A673 (cell line): ENCODE measurements around the gene UCN3. TPM values are rescaled to one million over a fixed set of nuclear protein-coding genes. Genes with fewer than 3 reads are reported as not detected.

Experiments used
- BruUV-seq: library from RNA; stranded (reverse); fragments of 400-500 nt; replicated peaks from 2 replicates; lab custom pipeline; 2021; lab: Mats Ljungman, UMichigan
- CTCF ChIA-PET: fragments of 300-600 bp; sonication (Branson Sonifier 250); formaldehyde crosslinking; loops from one replicate; lab custom pipeline; 2022; ENCODE audit warnings: antibody characterized with exemption; lab: Charles Lee
- POLR2A ChIA-PET: fragments of 300-600 bp; sonication (Branson Sonifier 250); formaldehyde crosslinking; loops from one replicate; lab custom pipeline; 2022; ENCODE audit warnings: antibody characterized with exemption; ENCODE audit not compliant: low non-redundant PET; lab: Charles Lee
- DNase-seq: peaks from one replicate; pipeline ENCODE4 v3.0.0-alpha.2; 2015; ENCODE audit warnings: low spot score
- H3K27ac ChIP-seq: fragments of 200-600 bp; sonication (generic); 2 replicates; pipeline ENCODE4 v1.5.1; 2016; ENCODE audit warnings: mixed run types, low read depth, mild to moderate bottlenecking, mixed read lengths, antibody characterized with exemption, low read length; ENCODE audit not compliant: poor library complexity, severe bottlenecking
- H3K27me3 ChIP-seq: fragments of 200-600 bp; sonication (generic); replicated peaks from 2 replicates; pipeline ENCODE4 v1.6.1; 2017; ENCODE audit warnings: mixed run types, low read depth, mild to moderate bottlenecking, mixed read lengths, antibody characterized with exemption, low read length; ENCODE audit not compliant: insufficient read depth, poor library complexity
- H3K36me3 ChIP-seq: fragments of 200-600 bp; sonication (generic); 2 replicates; pipeline ENCODE4 v1.6.1; 2016; ENCODE audit warnings: mixed run types, mild to moderate bottlenecking, mixed read lengths, antibody characterized with exemption, low read length; ENCODE audit not compliant: insufficient read depth, poor library complexity, severe bottlenecking
- H3K4me1 ChIP-seq: fragments of 200-600 bp; sonication (generic); 2 replicates; pipeline ENCODE4 v1.6.1; 2017; ENCODE audit warnings: mixed run types, mild to moderate bottlenecking, mixed read lengths, antibody characterized with exemption, low read length; ENCODE audit not compliant: insufficient read depth, poor library complexity, severe bottlenecking
- H3K4me3 ChIP-seq: fragments of 200-600 bp; sonication (generic); 2 replicates; pipeline ENCODE4 v1.5.1; 2016; ENCODE audit warnings: low read depth, mixed run types, mild to moderate bottlenecking, mixed read lengths, low read length; ENCODE audit not compliant: poor library complexity, severe bottlenecking
- H3K9me3 ChIP-seq: fragments of 200-600 bp; sonication (generic); 2 replicates; pipeline ENCODE4 v1.6.1; 2016; ENCODE audit warnings: mixed run types, low read depth, mild to moderate bottlenecking, mixed read lengths, antibody characterized with exemption, low read length; ENCODE audit not compliant: poor library complexity, severe bottlenecking
- CTCF ChIP-seq: fragments of 300-800, 200-600 bp; sonication (generic); conservative IDR thresholded peaks from 2 replicates; pipeline ENCODE4 v1.5.1; 2017; ENCODE audit warnings: low read depth, mild to moderate bottlenecking, antibody characterized with exemption, low read length, moderate library complexity, mixed read lengths
- EZH2 ChIP-seq: fragments of 200-600 bp; sonication (generic); IDR thresholded peaks from 2 replicates; pipeline ENCODE4 v1.6.1; 2017; ENCODE audit warnings: borderline replicate concordance, low read depth, mild to moderate bottlenecking, mixed read lengths, antibody characterized with exemption, low read length; ENCODE audit not compliant: poor library complexity, severe bottlenecking
- intact Hi-C: fragments of 100-400 bp; cut with micrococcal nuclease; formaldehyde crosslinking; loops from one replicate; pipeline ENCODE4 v1.10.0; 2022; ENCODE audit not compliant: unreplicated experiment
- total RNA-seq: library from RNA; stranded (reverse); gene quantifications from 2 replicates; pipeline ENCODE4 v1.2.3, GENCODE V29; 2021

UCN3 gene
- total RNA-seq, 1 experiment from 2014 or later, result not detected

GRCh38 chr10:5411941-5412276 lies 47.1 kb downstream of the UCN3 start:
- H3K27ac ChIP-seq, result peak overlapping the region; percentile 86
- CTCF ChIA-PET, result no interaction called here

GRCh38 chr10:5412277-5412941 lies 47.6 kb downstream of the UCN3 start, which contains the start of gene NET1:
Gene NET1 (plus strand): TSS chr10:5412557. CDS start chr10:5412693, 136 bp downstream.
- intact Hi-C loops, result no loop called here
- DNase-seq, result peak; percentile 93
- Histone ChIP-seq H3K9me3 (peaks cover 3% of the 10 kb centered on the region), H3K36me3 (no peaks in the 10 kb centered on the region), H3K4me1 (peaks cover 16% of the 10 kb centered on the region), H3K27ac (peak within 1 kb of the TSS; percentile 86), H3K27me3 (no peaks in the 10 kb centered on the region), H3K4me3 (peak within 1 kb of the TSS; percentile 92)
- ChIA-PET POLR2A (interaction anchor here (0.5 kb wide), 1 partner anchor 1991 kb away, joined by 4 read pairs; no protein-coding TSS in a partner anchor), CTCF (no interaction called here)
- no TSS peak for BruUV-seq
- no peak for TF ChIP-seq EZH2
- no peak for TF ChIP-seq CTCF

More at GRCh38 chr10:5411941-5412276, 47.1 kb downstream of the UCN3 start:
- peak overlapping the region; percentile 92 for H3K4me3 ChIP-seq
- DNase-seq, result no peak
- no peak for TF ChIP-seq CTCF
- TF ChIP-seq EZH2, result no peak
- no TSS peak for BruUV-seq
- intact Hi-C loops, result no loop called here
- peaks cover 16% of the 10 kb centered on the region for H3K4me1 ChIP-seq
- no peaks in the 10 kb centered on the region for H3K36me3 ChIP-seq
- POLR2A ChIA-PET, result interaction anchor here (0.5 kb wide), 1 partner anchor 1991 kb away, joined by 4 read pairs; no protein-coding TSS in a partner anchor
- H3K9me3 ChIP-seq, result peaks cover 4% of the 10 kb centered on the region
- no peaks in the 10 kb centered on the region for H3K27me3 ChIP-seq

- TSS peak; percentile 36 for BruUV-seq
- TF ChIP-seq CTCF (no peak), EZH2 (no peak)
- Histone ChIP-seq H3K4me1 (peaks cover 16% of the 10 kb centered on the region), H3K27ac (peak overlapping the region; percentile 48), H3K27me3 (no peaks in the 10 kb centered on the region), H3K4me3 (peak overlapping the region; percentile 92), H3K9me3 (peaks cover 10% of the 10 kb centered on the region), H3K36me3 (no peaks in the 10 kb centered on the region)
- intact Hi-C loops, result no loop called here
- ChIA-PET POLR2A (no interaction called here), CTCF (no interaction called here)
- peak; percentile 55 for DNase-seq
Observed at GRCh38 chr10:5413012-5413938, 48.5 kb downstream of the UCN3 start.
